Esophagus squamous epithelium (tissue), 4 donors: ENCODE data around the gene ASH1L.

Experiments used
- CTCF ChIP-seq, 6 experiments: fragments of 450-650 bp in 4 of 6; fragments of 200-600 bp in 2 of 6; sonication (generic) in 2 of 6; IDR thresholded peaks; one replicate each; pipeline ENCODE4 v1.5.1; 2016 to 2019; ENCODE audit warnings: antibody characterized with exemption in 6 of 6, mild to moderate bottlenecking in 4 of 6, moderate library complexity in 4 of 6
- POLR2A ChIP-seq, 4 donors: fragments of 450-650 bp; IDR thresholded peaks; one replicate each; pipeline ENCODE4 v1.6.1; 2017; ENCODE audit warnings: antibody characterized with exemption in 4 of 4, mild to moderate bottlenecking in 4 of 4, moderate library complexity in 3 of 4

GRCh38 chr1:155485222-155485621 lies 77.4 kb downstream of the ASH1L start:
- TF ChIP-seq POLR2A (IDR thresholded peaks at IDR 0.05) (no peak), CTCF (IDR thresholded peaks at IDR 0.05) (no peak)
